ENCODE measurements around the gene GSKIP.

The GSKIP gene

DNA sequence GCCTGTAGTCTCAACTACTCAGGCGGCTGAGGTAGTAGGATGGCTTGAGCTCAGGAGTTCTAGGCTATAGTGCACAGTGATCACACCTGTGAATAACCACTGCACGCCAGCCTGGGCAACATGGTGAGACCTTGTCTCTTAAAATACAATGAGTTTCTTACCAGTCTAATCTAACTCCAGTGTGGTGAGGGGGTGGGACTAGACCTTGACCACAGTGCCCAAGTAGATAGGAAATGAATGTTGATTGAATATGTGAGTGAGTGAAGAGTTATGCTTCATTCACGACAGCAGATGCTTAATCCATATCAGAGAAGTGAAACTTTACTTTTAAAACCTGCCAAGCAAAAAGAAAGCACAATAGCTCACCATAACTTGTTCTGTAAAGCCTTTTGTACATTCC lies 17.4 kb downstream of the GSKIP start:
- no peak for DNase-seq (ENCODE audit: low spot score)

DNA sequence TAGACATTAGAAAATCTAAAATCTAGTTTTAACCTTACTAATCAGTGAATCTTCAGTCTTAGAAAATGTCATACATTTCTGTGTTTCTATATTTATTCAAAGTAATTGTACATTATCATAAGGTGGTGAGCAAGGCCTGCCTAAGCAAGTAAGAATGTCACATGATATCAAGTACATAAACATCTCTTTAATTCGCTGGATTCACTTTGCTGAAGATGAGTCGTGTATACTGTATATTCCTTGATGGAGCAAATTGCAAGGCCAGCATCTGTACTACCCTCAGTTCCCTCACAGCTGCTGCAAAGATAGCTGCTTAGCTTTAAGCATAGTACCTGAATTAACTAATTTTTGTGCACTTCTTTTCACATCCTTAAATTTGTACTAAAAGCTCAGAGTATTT lies 20.1 kb downstream of the GSKIP start:
- DNase-seq (ENCODE audit: low spot score), result no peak

DNA sequence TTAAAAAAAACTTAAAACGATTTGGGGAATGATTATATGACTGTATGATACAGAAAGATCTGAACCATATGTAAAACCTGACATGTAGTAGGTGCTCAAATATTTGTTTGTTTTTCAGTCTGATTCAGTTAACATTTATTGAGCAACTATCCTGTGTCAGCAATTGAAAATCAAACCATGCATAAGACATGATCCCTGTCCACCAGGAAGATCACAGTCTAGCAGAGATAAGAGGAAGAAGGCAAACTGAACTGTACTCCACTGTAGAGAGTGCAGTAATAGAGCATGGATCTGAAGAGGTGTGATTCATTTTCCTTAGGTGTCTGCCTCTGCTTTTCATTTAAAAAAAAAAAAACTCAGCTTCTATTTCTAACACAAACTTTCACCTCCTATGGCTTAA lies 20.7 kb downstream of the GSKIP start:
- DNase-seq (ENCODE audit: low spot score), result no peak

DNA sequence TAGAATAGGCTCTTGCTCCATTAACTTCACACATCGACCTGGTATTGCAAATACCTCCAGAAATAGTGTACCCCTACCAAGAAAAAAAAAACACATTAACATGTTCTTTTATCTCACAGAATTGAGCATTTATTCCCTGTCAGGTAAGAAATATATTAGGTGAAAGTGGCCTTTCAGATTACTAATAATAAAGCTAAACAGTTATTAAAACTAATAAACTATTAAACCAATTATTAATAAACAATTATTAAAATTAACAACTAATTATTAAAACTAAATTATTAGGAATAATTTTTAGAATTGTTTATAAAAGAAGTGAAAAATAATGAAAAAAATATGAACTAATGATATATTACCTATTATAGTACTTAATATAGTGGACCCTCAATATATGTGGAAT lies 21.4 kb downstream of the GSKIP start:
- DNase-seq (ENCODE audit: low spot score), result no peak

DNA sequence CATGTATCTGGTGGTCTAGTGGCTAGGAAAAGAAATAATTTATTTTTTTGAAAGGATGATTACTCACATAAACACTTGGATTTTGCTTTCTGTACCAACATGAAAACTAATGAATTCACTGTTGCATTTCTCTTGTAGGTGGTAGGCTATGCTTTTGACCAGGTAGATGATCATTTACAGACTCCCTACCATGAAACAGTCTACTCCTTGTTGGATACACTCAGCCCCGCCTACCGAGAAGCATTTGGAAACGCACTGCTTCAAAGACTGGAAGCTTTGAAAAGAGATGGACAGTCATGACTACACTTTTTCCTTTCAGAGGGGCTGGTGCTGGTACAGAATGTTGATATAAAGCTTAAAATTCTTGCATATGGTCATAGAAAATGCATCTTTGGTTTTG lies 22.1 kb downstream of the GSKIP start:
- DNase-seq (ENCODE audit: low spot score), result no peak

DNA sequence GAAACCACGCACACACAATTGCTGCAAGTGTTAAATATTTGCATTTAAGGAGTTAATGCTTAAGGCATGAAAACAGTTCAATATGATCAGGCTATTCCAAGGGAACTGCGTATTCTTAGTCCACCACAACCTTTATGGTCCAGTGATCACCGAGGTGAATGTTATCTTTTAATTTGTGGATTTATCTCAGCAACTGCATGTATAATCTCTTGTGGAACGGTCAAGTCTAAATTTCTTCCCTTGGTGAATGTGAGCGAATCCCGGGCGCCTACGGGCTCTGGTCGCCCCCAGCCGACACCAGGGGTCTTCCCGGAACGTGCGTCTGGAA lies 27.6 kb downstream of the GSKIP start:
- no peak for DNase-seq (ENCODE audit: low spot score)

DNA sequence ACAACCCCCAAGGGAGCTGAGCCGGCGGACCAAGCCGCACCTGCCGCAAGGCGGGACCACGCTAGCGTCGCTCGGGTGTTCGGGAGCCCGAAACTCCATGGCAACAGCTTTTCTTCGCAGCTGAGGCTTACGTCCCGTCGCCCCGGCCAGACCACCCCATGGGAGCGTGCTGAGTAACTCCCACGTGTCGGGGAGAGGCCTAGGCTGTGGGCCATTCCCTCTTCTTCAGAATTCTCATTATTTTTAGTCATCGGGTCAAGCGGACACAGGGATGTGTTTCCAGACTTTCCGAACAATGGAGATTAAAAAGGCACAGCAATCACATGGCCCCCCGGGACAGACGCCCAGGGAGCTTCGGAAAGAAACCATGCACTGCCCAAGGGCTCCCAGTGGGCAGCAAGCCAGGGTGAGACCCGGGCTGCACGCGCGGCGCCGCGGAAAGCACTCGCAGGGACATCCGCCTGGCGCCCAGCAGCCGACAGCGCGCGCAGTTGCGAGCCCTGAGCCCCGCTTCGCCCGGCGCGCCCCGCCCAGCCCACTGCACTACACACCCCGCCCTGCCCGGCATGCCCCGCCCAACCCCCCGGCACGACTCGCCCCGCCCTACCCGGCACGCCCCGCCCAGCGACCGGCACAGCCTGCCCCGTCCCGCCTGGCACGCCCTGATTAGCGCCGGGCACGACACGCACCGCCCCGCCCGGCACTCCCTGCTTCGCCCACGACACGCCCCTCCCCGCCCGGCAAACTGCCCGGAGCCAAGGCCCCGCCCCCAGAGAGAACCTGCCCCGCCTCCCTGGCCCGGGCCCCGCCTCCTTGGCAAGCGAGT lies 28.2 kb downstream of the GSKIP start:
- peak; percentile 100 for DNase-seq (ENCODE audit: low spot score)

DNA sequence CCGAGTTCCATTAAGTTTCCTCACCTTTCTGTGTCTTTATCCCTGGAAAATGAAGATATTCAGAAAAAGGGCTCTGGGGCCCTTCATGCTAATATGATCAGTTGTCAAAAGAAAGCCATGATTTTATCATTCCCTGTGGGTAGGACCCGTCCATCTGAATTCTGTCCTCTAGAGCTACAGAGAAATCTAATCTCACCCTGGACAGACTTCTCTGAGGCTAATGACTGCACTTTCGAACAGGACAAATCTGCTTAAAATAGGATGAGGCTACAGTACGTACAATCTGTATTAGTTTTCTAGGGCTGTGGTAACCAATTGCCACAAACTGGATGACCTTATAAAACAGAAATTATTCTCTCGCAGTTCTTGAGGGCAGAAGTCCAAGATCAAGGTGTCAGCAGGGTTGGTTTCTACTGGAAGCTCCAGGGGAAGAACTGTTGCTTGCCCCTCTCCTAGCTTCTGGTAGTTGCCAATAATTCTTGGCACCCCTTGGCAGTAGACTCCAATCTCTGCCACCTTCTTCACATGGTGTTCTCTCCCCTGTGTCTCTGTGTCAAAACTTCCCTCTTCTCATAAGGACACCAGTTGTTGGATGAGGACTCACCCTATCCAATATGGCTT lies 29.9 kb downstream of the GSKIP start:
- DNase-seq (ENCODE audit: low spot score), result no peak

DNA sequence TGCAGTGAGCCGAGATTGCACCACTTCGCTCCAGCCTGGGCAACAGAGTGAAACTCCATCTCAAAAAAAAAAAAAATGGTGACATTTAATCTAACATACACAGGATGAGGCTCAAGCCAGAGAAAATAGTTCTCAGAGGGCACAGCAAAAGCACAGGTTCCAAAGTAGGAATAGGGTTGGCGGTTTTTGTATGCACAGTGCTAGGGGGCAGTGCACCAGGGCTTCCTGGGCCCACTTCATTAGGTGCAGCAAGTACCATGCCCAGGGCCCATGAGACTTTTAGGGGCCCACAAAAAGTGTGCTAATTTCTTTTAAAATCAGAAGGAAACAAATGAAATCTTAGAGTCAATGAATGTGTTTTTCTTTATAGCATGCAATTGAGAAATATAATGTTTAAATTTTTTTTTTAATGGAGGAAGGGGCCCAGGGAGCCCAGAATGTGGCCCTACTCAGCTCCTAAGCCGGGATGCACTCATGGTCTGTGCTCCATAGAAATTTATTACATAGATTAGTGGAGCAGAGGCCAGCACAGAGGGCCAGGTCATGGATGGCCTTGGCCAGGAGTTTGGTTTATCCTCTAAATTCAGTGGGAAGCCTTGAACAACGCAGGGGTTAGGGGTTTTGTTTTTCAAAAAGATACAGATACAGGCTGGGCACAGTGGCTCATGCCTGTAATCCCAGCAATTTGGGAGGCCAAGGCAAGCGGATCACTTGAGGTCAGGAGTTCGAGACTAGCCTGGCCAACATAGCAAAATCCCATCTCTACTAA lies 30.9 kb downstream of the GSKIP start:
- no peak for DNase-seq (ENCODE audit: low spot score)

DNA sequence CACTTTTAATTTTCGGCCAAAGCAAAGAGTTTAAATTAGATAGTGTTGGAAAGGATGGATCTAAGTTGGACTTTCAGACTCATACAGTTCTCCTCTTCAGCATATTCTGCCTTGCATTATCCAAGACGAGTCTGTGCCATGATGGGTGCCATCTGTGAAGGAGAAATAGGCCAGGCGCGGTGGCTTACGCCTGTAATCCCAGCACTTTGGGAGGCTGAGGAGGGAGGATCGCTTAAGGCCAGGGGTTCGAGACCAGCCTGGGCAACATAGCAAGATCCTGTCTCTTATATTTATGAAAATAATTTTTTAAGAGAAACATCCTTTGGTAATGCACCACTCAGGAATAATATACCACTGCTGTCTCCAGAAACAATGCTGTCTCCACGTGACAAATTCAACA lies 35.1 kb downstream of the GSKIP start:
- no peak for DNase-seq (ENCODE audit: low spot score)

DNA sequence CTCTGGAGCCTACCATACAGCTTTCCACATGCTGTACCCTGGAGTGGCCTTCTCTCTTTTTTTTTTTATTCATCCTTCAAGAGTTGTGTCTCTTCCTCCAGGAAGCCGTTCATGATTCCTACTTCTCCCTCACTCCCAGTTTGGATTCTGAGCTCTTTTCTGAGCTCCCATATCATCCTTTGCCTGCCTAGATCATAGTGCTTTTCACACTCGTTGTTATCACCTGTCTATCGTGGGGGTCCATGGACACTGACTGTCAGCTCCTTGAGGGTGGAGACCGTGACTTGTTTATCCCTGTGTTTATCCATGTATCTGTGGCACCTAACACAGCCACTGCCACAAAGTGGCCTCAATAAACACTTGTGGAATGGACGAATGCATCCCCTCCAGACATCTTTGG lies 35.6 kb downstream of the GSKIP start:
- DNase-seq (ENCODE audit: low spot score), result no peak

DNA sequence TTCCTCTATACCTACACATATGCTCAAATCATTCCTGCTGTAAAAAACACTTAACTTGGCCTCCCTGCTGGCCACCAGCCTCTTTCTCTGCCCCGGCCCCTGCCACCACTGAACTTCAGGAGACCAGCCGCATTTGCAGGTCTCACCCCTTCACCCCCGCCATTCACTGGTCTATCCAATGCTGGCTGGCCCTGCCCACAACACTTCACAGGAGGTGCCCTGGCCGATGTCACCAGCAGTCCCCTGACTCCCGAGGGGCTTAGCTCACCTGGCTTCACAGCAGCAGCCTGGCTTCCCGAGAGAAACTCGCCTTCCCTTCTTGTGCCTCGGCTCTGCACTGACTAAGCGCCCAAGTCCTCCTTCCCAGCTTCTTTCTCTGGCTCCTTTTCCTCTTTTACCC lies 36.1 kb downstream of the GSKIP start:
- no peak for DNase-seq (ENCODE audit: low spot score)

DNA sequence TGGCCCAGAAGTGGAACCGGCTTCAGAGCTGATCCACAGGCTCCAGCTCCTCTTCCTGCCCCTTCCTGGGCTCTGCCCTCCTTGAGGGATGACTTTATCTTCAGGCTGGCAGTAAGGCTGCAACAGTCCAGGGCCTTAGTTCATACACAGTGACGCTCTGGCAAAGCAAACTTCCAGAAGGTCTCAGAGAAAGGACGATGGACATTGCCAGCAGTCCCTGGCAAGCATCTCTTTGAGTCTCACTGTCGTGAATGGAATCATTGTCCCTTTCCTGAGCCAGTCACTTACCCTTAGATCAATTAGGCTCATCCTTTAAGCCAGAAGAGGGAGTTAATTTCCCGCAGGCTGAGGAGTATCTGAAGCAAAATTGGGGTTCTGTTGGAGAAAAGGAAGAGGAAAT lies 37.2 kb downstream of the GSKIP start:
- no peak for DNase-seq (ENCODE audit: low spot score)

DNA sequence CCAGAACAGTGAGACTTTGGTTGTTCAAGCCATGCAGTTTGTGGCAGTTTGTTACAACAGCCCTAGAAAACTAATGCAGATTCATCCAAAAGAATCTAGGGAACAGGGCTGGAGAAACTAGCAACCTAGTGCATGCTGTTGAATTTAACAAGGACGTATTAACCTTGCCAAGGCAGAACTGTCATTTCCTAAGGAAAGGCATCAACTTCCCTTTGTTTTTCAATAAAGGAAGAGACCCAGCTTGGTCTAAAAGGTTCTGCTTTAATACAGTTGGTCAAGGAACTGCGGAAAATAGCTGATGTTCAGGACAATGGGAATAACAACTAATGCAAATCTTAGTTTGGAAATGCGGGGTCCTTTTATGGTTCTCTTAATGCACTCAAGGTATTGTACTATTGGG lies 40.1 kb downstream of the GSKIP start:
- DNase-seq (ENCODE audit: low spot score), result no peak

DNA sequence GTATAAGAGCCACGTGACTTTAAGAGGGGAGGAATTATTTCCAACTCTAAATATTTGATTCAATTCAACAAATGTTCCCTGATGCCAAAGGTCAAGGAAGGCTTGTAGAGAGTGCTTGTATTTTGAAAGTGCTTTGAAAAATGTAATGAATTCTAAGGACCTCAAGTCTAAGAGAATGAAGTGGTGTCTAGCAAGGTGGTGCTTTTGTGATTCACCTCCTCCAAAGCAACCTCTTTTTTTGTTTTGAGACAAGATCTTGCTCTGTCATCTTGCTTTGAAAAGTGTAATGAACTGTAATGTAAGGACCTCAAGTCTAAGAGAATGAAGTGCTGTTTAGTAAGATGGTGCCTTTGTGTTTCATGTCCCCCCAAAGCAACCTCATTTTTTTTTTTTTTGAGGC lies 42.4 kb downstream of the GSKIP start:
- no peak for DNase-seq (ENCODE audit: low spot score)

DNA sequence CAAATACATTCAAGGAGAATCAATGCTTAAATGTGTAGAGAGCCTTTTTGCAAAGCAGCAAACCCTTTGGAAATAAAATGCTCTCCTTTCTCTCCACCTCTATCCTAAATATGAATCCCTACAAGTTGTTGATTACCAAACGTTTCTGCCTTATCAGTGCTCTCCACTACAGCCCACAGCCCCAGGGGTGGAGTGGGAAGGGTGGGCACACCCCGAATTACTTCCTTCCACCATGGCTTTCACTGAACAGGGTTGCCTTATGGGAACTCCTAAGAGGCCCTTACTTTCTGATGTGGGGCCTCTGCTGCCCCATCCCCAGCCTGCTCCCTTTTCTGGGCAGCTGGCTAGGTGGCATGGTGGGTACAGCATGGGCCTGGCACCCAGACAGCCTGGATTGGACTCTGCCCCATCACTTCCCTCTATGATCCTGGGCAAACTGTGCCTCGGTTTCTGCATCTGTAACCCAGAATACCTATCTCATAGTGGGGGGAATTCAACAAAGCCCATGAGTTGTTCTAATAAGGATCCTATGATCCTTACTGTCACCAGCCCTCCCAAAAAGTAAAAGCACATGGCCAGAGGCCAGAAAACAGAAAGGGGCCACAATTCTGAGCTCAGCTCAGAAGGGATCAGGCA lies 44.7 kb downstream of the GSKIP start:
- DNase-seq (ENCODE audit: low spot score), result no peak

DNA sequence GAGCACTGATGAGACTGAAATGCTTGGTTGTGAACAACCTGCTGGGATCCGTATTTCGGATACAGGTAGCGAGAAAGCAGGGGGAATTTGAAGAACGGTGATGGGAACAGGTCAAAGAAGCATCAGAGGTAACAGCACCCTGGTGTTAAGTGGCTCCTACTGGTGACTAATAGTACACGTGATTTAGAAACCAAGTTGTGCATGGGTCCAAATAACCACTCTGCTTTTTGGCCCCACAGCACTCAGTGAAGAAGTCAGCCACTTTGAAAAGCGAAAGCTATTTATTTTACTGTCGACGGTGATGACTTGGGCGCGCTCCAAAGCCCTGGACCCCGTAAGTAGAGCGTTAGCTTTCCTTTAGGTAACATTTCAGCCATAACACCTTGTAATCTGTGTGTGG lies 45.3 kb downstream of the GSKIP start:
- no peak for DNase-seq (ENCODE audit: low spot score)

DNA sequence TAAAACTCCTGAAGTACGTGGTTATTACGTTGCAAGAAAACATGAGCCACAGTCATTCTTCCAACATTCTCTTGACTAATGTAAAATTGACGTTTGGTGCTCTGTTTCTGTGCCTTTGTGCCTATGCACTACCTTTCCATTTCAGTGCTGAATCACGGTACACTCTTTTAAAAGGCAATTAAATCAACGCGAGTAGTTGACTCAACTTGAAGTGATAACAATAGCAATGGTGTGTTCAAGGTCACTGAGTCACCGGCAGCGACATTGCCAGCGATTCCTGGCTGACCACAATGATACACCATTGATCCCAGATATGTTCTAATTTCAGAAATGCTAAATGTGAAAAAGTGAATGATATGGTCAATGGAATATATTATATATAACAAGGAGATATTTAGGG lies 46.4 kb downstream of the GSKIP start:
- DNase-seq (ENCODE audit: low spot score), result no peak

DNA sequence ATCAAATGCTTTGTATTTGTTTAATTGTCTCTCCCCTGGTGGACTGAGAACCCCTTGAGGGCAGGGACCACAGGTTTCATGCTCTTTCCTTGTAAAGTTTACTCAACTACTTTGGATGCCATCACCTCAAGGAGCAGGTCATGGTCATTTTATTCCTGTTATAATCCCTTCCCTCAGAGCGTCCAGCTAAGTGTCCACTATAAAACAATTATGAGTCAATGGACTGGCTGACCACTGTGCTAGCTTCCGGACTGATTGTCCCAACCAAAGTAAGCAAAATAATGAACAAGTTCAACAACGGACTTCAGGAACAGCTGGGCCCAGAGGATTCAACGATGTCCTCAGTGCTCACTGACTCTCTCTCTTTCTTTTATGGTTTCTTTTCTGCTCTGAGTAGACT lies 46.8 kb downstream of the GSKIP start:
- no peak for DNase-seq (ENCODE audit: low spot score)

DNA sequence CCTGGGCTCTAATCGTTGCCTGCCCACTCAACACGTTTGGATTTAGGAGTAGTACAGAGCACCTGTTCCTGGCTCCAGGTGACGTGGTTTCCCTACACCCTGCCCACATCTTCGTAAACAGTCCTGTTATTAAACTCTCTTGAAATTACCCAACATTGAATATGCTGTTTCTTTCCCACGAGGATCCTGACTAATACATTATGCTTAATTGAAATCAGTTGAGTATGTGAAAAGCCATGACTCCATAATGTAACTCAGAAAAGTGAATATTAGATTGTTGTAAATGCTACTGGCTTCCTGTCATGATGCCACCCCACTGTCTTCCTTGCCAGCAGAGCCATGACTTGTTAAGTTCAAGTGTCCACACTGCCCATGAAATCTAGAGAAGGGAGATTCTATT lies 50.2 kb downstream of the GSKIP start:
- no peak for DNase-seq (ENCODE audit: low spot score)

DNA sequence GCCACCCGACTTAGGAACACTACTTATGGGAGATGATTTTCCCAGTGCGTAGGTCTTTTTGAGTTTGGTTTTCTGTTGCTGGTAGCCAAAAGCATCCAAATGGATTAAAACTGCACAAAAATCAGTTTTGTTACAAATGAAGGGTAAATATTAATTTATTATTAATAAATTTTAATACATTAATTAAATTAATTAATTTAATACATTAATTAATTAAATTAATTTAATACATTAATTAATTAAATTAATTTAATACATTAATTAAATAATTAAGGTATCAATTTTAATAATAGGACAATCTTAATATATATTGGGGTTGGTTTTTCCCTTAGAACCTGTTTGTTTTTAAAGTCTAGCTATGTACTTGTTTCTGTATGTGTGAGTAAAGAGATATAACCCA lies 52.2 kb downstream of the GSKIP start:
- no peak for DNase-seq (ENCODE audit: low spot score)

DNA sequence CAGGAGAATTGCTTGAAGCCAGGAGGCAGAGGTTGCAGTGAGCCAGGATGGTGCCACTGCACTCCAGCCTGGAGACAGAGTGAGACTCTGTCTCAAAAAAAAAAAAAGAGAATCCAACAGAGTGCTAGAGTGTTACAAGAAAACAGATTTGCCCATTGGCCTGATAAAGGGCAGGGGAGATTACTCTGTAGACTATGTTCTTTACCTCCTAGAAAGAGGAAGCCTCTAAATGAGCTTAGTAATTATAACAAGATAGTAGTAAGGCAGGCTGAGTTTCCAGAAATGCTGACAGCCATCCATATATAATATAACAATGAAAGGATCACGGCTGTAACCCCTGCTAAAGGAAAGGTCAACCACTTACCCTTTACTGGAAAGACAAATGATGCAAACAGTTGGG lies 53.0 kb downstream of the GSKIP start:
- no peak for DNase-seq (ENCODE audit: low spot score)

DNA sequence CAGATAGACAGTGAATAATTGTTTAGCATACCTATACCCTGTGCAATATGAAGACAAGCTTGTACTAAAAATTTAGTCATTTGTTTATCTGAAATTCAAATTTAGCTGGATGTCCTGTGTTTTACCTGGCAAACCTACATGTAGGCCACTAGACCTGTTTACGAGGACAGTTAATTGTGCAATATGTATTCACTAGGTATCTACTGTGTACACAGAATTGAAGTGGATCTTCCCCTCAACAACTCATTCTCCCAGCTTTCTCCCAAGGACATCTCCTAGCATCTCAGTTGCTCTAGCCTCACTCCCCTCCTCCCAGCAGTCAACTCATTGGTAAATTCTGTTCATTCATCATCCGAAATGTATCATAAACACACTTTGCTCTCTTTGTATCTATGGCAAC lies 53.9 kb downstream of the GSKIP start:
- no peak for DNase-seq (ENCODE audit: low spot score)

All from AG08396 (cell line).